HEK293 (cell line): ENCODE results near the gene CMIP.
A peak's percentile ranks its signal among the peaks of the same experiment; 100 is the strongest.

Source experiments
- CTCF ChIA-PET: fragments of 350-600 bp; formaldehyde crosslinking; extraction: SDS; loops from one replicate; lab custom pipeline; 2021; ENCODE audit warnings: antibody characterized with exemption; lab: Yijun Ruan, JAX
- POLR2A ChIA-PET: fragments of 300-600 bp; formaldehyde crosslinking; extraction: SDS; loops from one replicate; lab custom pipeline; 2020; ENCODE audit warnings: antibody characterized with exemption, inconsistent platforms; lab: Yijun Ruan, JAX
- H3K27ac ChIP-seq: fragments of 200-500 bp; sonication (Bioruptor generic); 2 replicates; pipeline ENCODE4 v1.5.1; 2014; ENCODE audit warnings: low read depth, low read length, control low read depth, inconsistent platforms; ENCODE audit errors: extremely low read depth
- H3K36me3 ChIP-seq, 2 experiments: fragments of 200-500 bp in 1 of 2; sonication (Bioruptor generic) in 1 of 2; 1 replicate in 1 of 2; 2 replicates in 1 of 2; pipeline ENCODE4 v1.5.1; 2014 to 2017; ENCODE audit warnings: inconsistent platforms in 2 of 2, low read length in 2 of 2; ENCODE audit not compliant: control insufficient read depth in 2 of 2, insufficient read depth in 1 of 2
- H3K4me1 ChIP-seq: fragments of 200-500 bp; sonication (Bioruptor generic); 2 replicates; pipeline ENCODE4 v1.5.1; 2014; ENCODE audit warnings: mild to moderate bottlenecking, low read length, inconsistent platforms; ENCODE audit not compliant: control insufficient read depth, insufficient read depth
- H3K4me3 ChIP-seq: 2 replicates; pipeline ENCODE4 v1.5.1; 2011; ENCODE audit warnings: low read depth, mild to moderate bottlenecking, control low read depth, low read length, moderate library complexity
- H3K9me3 ChIP-seq: fragments of 200-500 bp; sonication (Bioruptor generic); 2 replicates; pipeline ENCODE4 v1.5.1; 2014; ENCODE audit warnings: low read depth, low read length, inconsistent platforms; ENCODE audit not compliant: control insufficient read depth, insufficient read depth
- GLI2 ChIP-seq: fragments of 450-650 bp; formaldehyde crosslinking; IDR thresholded peaks from 2 replicates; pipeline ENCODE4; 2017; ENCODE audit warnings: missing biosample characterization, missing genetic modification characterization, low read depth, borderline replicate concordance
- KLF17 ChIP-seq: fragments of 450-650 bp; formaldehyde crosslinking; IDR thresholded peaks from 2 replicates; pipeline ENCODE4 v1.5.1; 2016; ENCODE audit warnings: missing biosample characterization, missing genetic modification characterization
- MEIS1 ChIP-seq: sonication (generic); formaldehyde crosslinking; IDR thresholded peaks from 2 replicates; pipeline ENCODE4 v1.8.1; 2022; ENCODE audit warnings: missing genetic modification reagents, mild to moderate bottlenecking, borderline replicate concordance
- MZF1 ChIP-seq: fragments of 450-650 bp; formaldehyde crosslinking; IDR thresholded peaks from 2 replicates; pipeline ENCODE4 v1.5.1; 2017; ENCODE audit warnings: missing biosample characterization, missing genetic modification characterization, borderline replicate concordance
- PRDM10 ChIP-seq: fragments of 450-650 bp; formaldehyde crosslinking; IDR thresholded peaks from 2 replicates; pipeline ENCODE4 v1.5.1; 2016; ENCODE audit warnings: missing biosample characterization, missing genetic modification characterization
- SETDB1 ChIP-seq: IDR thresholded peaks from one replicate; pipeline ENCODE4 v1.6.1; 2017; ENCODE audit warnings: mild to moderate bottlenecking, low read length, moderate library complexity, mixed read lengths; ENCODE audit not compliant: insufficient read length
- YY1 ChIP-seq: fragments of 450-650 bp; formaldehyde crosslinking; IDR thresholded peaks from 2 replicates; pipeline ENCODE4 v1.5.1; 2018; ENCODE audit warnings: missing biosample characterization, missing genetic modification characterization
- YY2 ChIP-seq: fragments of 450-650 bp; formaldehyde crosslinking; IDR thresholded peaks from 2 replicates; pipeline ENCODE4 v1.5.1; 2016; ENCODE audit warnings: missing biosample characterization, missing genetic modification characterization
- ZBTB17 ChIP-seq: fragments of 450-650 bp; formaldehyde crosslinking; IDR thresholded peaks from 2 replicates; pipeline ENCODE4 v1.5.1; 2016; ENCODE audit warnings: missing biosample characterization, missing genetic modification characterization
- ZBTB7A ChIP-seq: fragments of 450-650 bp; formaldehyde crosslinking; IDR thresholded peaks from 2 replicates; pipeline ENCODE4 v1.5.1; 2016; ENCODE audit warnings: low read depth, missing biosample characterization, missing genetic modification characterization
- ZFP69B ChIP-seq: fragments of 450-650 bp; formaldehyde crosslinking; IDR thresholded peaks from 2 replicates; pipeline ENCODE4 v1.5.1; 2016; ENCODE audit warnings: missing biosample characterization, missing genetic modification characterization
- ZNF114 ChIP-seq: fragments of 450-650 bp; formaldehyde crosslinking; IDR thresholded peaks from 2 replicates; pipeline ENCODE4 v1.5.0; 2017; ENCODE audit warnings: missing biosample characterization, missing genetic modification characterization
- ZNF132 ChIP-seq: fragments of 450-650 bp; formaldehyde crosslinking; IDR thresholded peaks from 2 replicates; pipeline ENCODE4 v1.5.1; 2017; ENCODE audit warnings: missing biosample characterization, missing genetic modification characterization, borderline replicate concordance
- ZNF174 ChIP-seq: fragments of 450-650 bp; formaldehyde crosslinking; IDR thresholded peaks from 2 replicates; pipeline ENCODE4 v1.5.0; 2017; ENCODE audit warnings: missing biosample characterization, mild to moderate bottlenecking, missing genetic modification characterization
- ZNF23 ChIP-seq: fragments of 450-650 bp; formaldehyde crosslinking; IDR thresholded peaks from 2 replicates; pipeline ENCODE4 v1.5.1; 2016; ENCODE audit warnings: missing biosample characterization, missing genetic modification characterization, borderline replicate concordance
- ZNF24 ChIP-seq: fragments of 450-650 bp; formaldehyde crosslinking; IDR thresholded peaks from 2 replicates; pipeline ENCODE4 v1.5.1; 2016; ENCODE audit warnings: missing biosample characterization, missing genetic modification characterization
- ZNF473 ChIP-seq: fragments of 450-650 bp; formaldehyde crosslinking; IDR thresholded peaks from 2 replicates; pipeline ENCODE4 v1.5.1; 2017; ENCODE audit warnings: missing biosample characterization, missing genetic modification characterization
- ZNF529 ChIP-seq: fragments of 450-650 bp; formaldehyde crosslinking; IDR thresholded peaks from 2 replicates; pipeline ENCODE4 v1.5.1; 2017; ENCODE audit warnings: missing genetic modification characterization, missing biosample characterization; ENCODE audit not compliant: insufficient replicate concordance
- ZNF548 ChIP-seq: fragments of 450-650 bp; formaldehyde crosslinking; IDR thresholded peaks from 2 replicates; pipeline ENCODE4 v1.5.1; 2016; ENCODE audit warnings: missing biosample characterization, missing genetic modification characterization
- ZNF692 ChIP-seq: fragments of 450-650 bp; formaldehyde crosslinking; IDR thresholded peaks from 2 replicates; pipeline ENCODE4 v1.5.1; 2016; ENCODE audit warnings: missing biosample characterization, missing genetic modification characterization
- ZNF785 ChIP-seq: fragments of 450-650 bp; formaldehyde crosslinking; IDR thresholded peaks from 2 replicates; pipeline ENCODE4 v1.5.1; 2016; ENCODE audit warnings: missing biosample characterization, missing genetic modification characterization

Gene CMIP

DNA sequence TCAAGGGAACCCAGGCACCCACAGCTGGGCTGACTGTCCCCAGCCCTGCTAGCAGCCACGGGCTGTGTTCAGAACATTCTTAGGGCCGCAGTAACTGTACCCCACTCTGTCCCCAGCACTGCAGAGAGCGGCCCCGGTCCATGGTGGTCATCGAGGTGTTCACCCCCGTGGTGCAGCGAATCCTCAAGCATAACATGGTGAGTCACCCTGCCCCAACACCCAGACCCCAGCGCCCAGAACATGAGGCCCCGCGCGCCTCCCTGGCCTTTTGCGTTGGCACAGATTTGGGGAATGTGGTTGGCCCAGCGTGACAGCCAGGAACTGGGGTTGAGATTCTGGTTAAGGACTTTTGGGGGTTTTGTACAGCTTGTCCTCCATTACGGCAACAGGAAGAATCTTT, 219.5 kb downstream of the CMIP start (continued):
- no peak for TF ChIP-seq ZNF692

DNA sequence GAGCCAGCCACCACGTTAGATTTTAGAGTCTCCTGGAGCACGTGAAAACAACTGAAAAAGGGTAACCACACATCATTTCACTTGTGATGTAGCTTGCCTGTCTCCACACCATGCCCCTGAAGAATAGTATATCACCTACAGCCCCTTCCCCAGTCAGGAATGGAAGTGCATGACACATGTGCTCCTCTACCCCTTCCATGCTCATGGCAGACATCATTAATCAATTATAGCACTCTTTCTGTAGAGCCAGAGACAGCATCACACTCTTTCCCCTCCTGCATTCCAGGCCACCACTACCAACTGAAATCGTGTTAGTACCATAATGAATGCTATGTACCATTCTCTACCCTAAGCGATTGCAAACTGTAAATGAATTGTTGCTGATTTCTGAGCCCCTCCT, 221.0 kb downstream of the CMIP start:
- Histone ChIP-seq H3K9me3 (no peaks in the 10 kb centered on the region), H3K27ac (no peak overlapping the region), H3K4me1 (no peaks in the 10 kb centered on the region), H3K36me3 (peaks cover 0 to 41% of the 10 kb centered on the region in 2 experiments; a peak in 1 of 3 replicates), H3K4me3 (no peak overlapping the region)
- POLR2A ChIA-PET, result no interaction called here
- CTCF ChIA-PET, result no interaction called here
- TF ChIP-seq SETDB1 (peak; percentile 14), ZNF23 (peak; percentile 91; the same call in 1 of the 2 replicates), ZBTB17 (tag by site-specific recombination) (peak; percentile 51), YY2 (tag by site-specific recombination) (no peak)

GRCh38 chr16:81666113-81666512, 221.5 kb downstream of the CMIP start:
- peaks cover 0 to 38% of the 10 kb centered on the region in 2 experiments; a peak in 1 of 3 replicates for H3K36me3 ChIP-seq
- no peaks in the 10 kb centered on the region for H3K9me3 ChIP-seq
- TF ChIP-seq ZNF529 (tag by site-specific recombination) (no peak), ZNF548 (tag by site-specific recombination) (no peak), ZFP69B (tag by site-specific recombination) (no peak), ZNF114 (tag by site-specific recombination) (no peak), MEIS1 (no peak), ZNF785 (no peak), ZBTB7A (tag by site-specific recombination) (no peak), GLI2 (tag by site-specific recombination) (no peak), PRDM10 (no peak), ZNF132 (tag by site-specific recombination) (no peak), ZNF174 (no peak), ZNF473 (tag by site-specific recombination) (no peak), ZNF24 (tag by site-specific recombination) (no peak), MZF1 (tag by site-specific recombination) (no peak), KLF17 (no peak), YY1 (no peak)
- H3K4me1 ChIP-seq, result no peaks in the 10 kb centered on the region
- CTCF ChIA-PET, result no interaction called here
- H3K4me3 ChIP-seq, result no peak overlapping the region
- H3K27ac ChIP-seq, result no peak overlapping the region
- POLR2A ChIA-PET, result no interaction called here
